ENCODE measurements around the gene KIAA0232. TPM values are rescaled to one million over a fixed set of nuclear protein-coding genes. Genes with fewer than 3 reads are reported as not detected.
A peak's percentile ranks its signal among the peaks of the same experiment; 100 is the strongest.

KIAA0232 gene
- total and polyA plus RNA-seq, 9 of the 15 experiments (the other 6 are each of a cell fraction or from before 2014, with no cell fraction given) = 3.5 to 17.4 (median 13.0) TPM

DNA sequence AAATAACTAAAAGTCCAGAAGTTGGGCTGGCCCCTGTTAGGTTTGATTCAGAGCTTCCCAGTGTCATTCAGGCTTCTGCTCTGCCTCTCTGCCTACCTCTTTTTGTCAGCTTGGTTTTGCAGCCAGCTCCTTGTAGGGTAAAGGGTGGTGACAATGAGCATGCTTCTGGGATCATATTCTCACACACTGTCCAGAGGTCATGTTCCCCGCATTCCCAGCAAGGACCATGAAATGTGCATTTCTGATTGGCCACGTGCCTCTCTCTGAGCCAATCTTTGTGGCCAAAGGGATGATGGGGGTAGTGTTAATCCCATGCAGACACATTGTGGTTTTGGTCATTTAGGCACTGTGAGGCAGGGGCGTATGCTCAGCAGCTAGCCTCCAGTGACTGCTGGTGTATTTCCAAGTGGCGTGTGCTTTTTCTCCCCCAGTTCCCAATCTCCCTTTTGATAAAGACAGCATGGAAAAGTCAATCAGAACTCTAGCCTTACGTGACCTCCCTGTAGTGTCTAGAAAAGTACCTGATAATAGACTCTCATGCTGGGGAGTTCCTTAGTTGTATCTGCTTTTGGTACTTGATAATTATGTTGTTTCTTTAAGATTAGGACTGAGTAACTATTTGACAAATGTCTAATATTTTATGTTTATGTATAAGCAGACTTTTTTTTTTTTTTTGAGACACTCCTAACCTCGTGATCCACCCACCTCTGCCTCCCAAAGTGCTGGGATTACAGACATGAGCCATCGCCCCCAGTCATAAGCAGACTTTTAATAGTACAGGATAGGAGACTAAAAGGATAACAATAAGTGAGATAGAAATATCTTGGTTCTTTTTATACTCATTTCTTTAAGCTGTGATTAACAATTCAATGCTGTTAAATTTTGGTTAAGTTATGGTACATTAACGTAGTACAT is 57.8 kb downstream of the KIAA0232 start (continued):
- TF ChIP-seq, protein P1, sequence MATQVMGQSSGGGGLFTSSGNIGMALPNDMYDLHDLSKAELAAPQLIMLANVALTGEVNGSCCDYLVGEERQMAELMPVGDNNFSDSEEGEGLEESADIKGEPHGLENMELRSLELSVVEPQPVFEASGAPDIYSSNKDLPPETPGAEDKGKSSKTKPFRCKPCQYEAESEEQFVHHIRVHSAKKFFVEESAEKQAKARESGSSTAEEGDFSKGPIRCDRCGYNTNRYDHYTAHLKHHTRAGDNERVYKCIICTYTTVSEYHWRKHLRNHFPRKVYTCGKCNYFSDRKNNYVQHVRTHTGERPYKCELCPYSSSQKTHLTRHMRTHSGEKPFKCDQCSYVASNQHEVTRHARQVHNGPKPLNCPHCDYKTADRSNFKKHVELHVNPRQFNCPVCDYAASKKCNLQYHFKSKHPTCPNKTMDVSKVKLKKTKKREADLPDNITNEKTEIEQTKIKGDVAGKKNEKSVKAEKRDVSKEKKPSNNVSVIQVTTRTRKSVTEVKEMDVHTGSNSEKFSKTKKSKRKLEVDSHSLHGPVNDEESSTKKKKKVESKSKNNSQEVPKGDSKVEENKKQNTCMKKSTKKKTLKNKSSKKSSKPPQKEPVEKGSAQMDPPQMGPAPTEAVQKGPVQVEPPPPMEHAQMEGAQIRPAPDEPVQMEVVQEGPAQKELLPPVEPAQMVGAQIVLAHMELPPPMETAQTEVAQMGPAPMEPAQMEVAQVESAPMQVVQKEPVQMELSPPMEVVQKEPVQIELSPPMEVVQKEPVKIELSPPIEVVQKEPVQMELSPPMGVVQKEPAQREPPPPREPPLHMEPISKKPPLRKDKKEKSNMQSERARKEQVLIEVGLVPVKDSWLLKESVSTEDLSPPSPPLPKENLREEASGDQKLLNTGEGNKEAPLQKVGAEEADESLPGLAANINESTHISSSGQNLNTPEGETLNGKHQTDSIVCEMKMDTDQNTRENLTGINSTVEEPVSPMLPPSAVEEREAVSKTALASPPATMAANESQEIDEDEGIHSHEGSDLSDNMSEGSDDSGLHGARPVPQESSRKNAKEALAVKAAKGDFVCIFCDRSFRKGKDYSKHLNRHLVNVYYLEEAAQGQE (IDR thresholded peaks at IDR 0.05; ENCODE audit: borderline replicate concordance) = peak; percentile 39
- TF ChIP-seq, protein P1 (CRISPR knock-in tag; IDR thresholded peaks at IDR 0.05; ENCODE audit: low read depth) = no peak
- TF ChIP-seq HDAC1 (IDR thresholded peaks at IDR 0.05) = peak in 1 of 2 experiments; percentile 58; a peak in 1 of 4 replicates

Data from K562 (cell line).